ENCODE results near the gene HLA-DQA1.

HLA-DQA1 gene

GRCh38 chr6:32637883-32638282 is 677 bp downstream of the HLA-DQA1 start:
- WGBS, result no CpG with 5 or more reads among the region's 3 CpGs
- no peak overlapping the region for H2AFZ ChIP-seq (ENCODE audit: low read depth, low read length)
- no peak overlapping the region for H2AK5ac ChIP-seq (ENCODE audit: low read length, severe bottlenecking)
- H3K79me1 ChIP-seq (replicated peaks; ENCODE audit: low read length, poor library complexity, severe bottlenecking), result no peaks in the 10 kb centered on the region
- H2BK15ac ChIP-seq (ENCODE audit: low read depth, poor library complexity, severe bottlenecking), result no peak overlapping the region
- no peaks in the 10 kb centered on the region for H3K9me3 ChIP-seq (ENCODE audit: control insufficient read depth, low read length)
- no peak for DNase-seq
- no peak overlapping the region for H4K8ac ChIP-seq (ENCODE audit: low read length)
- H2BK12ac ChIP-seq (ENCODE audit: low read length in 2 of 2), result no peak overlapping the region
- H3K9ac ChIP-seq (ENCODE audit: low read length), result no peak overlapping the region
- H3K4me3 ChIP-seq (ENCODE audit: insufficient read depth in 1 of 2, low read depth in 1 of 2, low read length in 2 of 2), result no peak overlapping the region
- H3K27ac ChIP-seq (ENCODE audit: low read length, poor library complexity, severe bottlenecking), result no peak overlapping the region
- H3K4ac ChIP-seq (ENCODE audit: low read depth in 1 of 2, low read length in 2 of 2), result no peak overlapping the region
- H3K18ac ChIP-seq (ENCODE audit: low read depth in 1 of 2, low read length in 2 of 2), result no peak overlapping the region
- no peak overlapping the region for H2BK5ac ChIP-seq (ENCODE audit: low read depth, low read length, poor library complexity, severe bottlenecking)
- no peak overlapping the region for H3K4me2 ChIP-seq (ENCODE audit: low read length, poor library complexity, severe bottlenecking)
- no peaks in the 10 kb centered on the region for H3K36me3 ChIP-seq (ENCODE audit: control insufficient read depth in 1 of 2, insufficient read depth in 2 of 2, low read depth in 1 of 2, low read length in 2 of 2)
- no peak overlapping the region for H4K91ac ChIP-seq (ENCODE audit: low read length)
- no peak overlapping the region for H2BK120ac ChIP-seq (ENCODE audit: low read depth, low read length)
- no peaks in the 10 kb centered on the region for H3K4me1 ChIP-seq (ENCODE audit: control insufficient read depth, insufficient read depth, low read depth, low read length)
- H3K27me3 ChIP-seq (ENCODE audit: control insufficient read depth in 1 of 2, insufficient read depth in 1 of 2, low read length in 2 of 2), result peaks cover 0 to 11% of the 10 kb centered on the region in 2 experiments
- H3K23ac ChIP-seq (ENCODE audit: low read length in 2 of 2), result no peak overlapping the region
- H3K14ac ChIP-seq (ENCODE audit: low read length in 2 of 2), result no peak overlapping the region

- no peak overlapping the region for H2BK5ac ChIP-seq (ENCODE audit: low read depth, low read length, poor library complexity, severe bottlenecking)
- no peak overlapping the region for H2BK12ac ChIP-seq (ENCODE audit: low read length in 2 of 2)
- H3K27me3 ChIP-seq (ENCODE audit: control insufficient read depth in 1 of 2, insufficient read depth in 1 of 2, low read length in 2 of 2), result peaks cover 0 to 11% of the 10 kb centered on the region in 2 experiments
These were observed 1.5 kb downstream of the HLA-DQA1 start for GRCh38 chr6:32638532-32639219.

GRCh38 chr6:32639440-32640394 is 2.5 kb downstream of the HLA-DQA1 start:
- H2BK15ac ChIP-seq (ENCODE audit: low read depth, poor library complexity, severe bottlenecking), result no peak overlapping the region
- H4K8ac ChIP-seq (ENCODE audit: low read length), result no peak overlapping the region
- WGBS, result 44% methylated on average over 5 of the region's 8 CpGs
- H2AFZ ChIP-seq (ENCODE audit: low read depth, low read length), result no peak overlapping the region
- H2BK12ac ChIP-seq (ENCODE audit: low read length in 2 of 2), result no peak overlapping the region
- no peak overlapping the region for H3K18ac ChIP-seq (ENCODE audit: low read depth in 1 of 2, low read length in 2 of 2)
- no peak overlapping the region for H3K23ac ChIP-seq (ENCODE audit: low read length in 2 of 2)
- H3K27me3 ChIP-seq (ENCODE audit: control insufficient read depth in 1 of 2, insufficient read depth in 1 of 2, low read length in 2 of 2), result peaks cover 0 to 7% of the 10 kb centered on the region in 2 experiments
- H3K27ac ChIP-seq (ENCODE audit: low read length, poor library complexity, severe bottlenecking), result no peak overlapping the region
- no peak overlapping the region for H3K14ac ChIP-seq (ENCODE audit: low read length in 2 of 2)
- no peak overlapping the region for H2AK5ac ChIP-seq (ENCODE audit: low read length, severe bottlenecking)
- no peaks in the 10 kb centered on the region for H3K36me3 ChIP-seq (ENCODE audit: control insufficient read depth in 1 of 2, insufficient read depth in 2 of 2, low read depth in 1 of 2, low read length in 2 of 2)
- H4K91ac ChIP-seq (ENCODE audit: low read length), result no peak overlapping the region
- no peak overlapping the region for H3K4ac ChIP-seq (ENCODE audit: low read depth in 1 of 2, low read length in 2 of 2)
- no peak overlapping the region for H3K9ac ChIP-seq (ENCODE audit: low read length)
- H2BK120ac ChIP-seq (ENCODE audit: low read depth, low read length), result no peak overlapping the region
- H2BK5ac ChIP-seq (ENCODE audit: low read depth, low read length, poor library complexity, severe bottlenecking), result no peak overlapping the region
- H3K4me3 ChIP-seq (ENCODE audit: insufficient read depth in 1 of 2, low read depth in 1 of 2, low read length in 2 of 2), result no peak overlapping the region
- no peaks in the 10 kb centered on the region for H3K79me1 ChIP-seq (replicated peaks; ENCODE audit: low read length, poor library complexity, severe bottlenecking)
- no peaks in the 10 kb centered on the region for H3K4me1 ChIP-seq (ENCODE audit: control insufficient read depth, insufficient read depth, low read depth, low read length)
- no peak overlapping the region for H3K4me2 ChIP-seq (ENCODE audit: low read length, poor library complexity, severe bottlenecking)
- no peaks in the 10 kb centered on the region for H3K9me3 ChIP-seq (ENCODE audit: control insufficient read depth, low read length)
- no peak for DNase-seq

More at GRCh38 chr6:32638532-32639219, 1.5 kb downstream of the HLA-DQA1 start:
- Histone ChIP-seq H3K23ac (ENCODE audit: low read length in 2 of 2) (no peak overlapping the region), H4K8ac (ENCODE audit: low read length) (no peak overlapping the region), H3K79me1 (replicated peaks; ENCODE audit: low read length, poor library complexity, severe bottlenecking) (no peaks in the 10 kb centered on the region), H2AK5ac (ENCODE audit: low read length, severe bottlenecking) (no peak overlapping the region), H4K91ac (ENCODE audit: low read length) (no peak overlapping the region), H3K4ac (ENCODE audit: low read depth in 1 of 2, low read length in 2 of 2) (no peak overlapping the region), H3K36me3 (ENCODE audit: control insufficient read depth in 1 of 2, insufficient read depth in 2 of 2, low read depth in 1 of 2, low read length in 2 of 2) (no peaks in the 10 kb centered on the region), H2BK15ac (ENCODE audit: low read depth, poor library complexity, severe bottlenecking) (no peak overlapping the region), H3K27ac (ENCODE audit: low read length, poor library complexity, severe bottlenecking) (no peak overlapping the region), H3K14ac (ENCODE audit: low read length in 2 of 2) (no peak overlapping the region), H3K18ac (ENCODE audit: low read depth in 1 of 2, low read length in 2 of 2) (no peak overlapping the region), H3K9me3 (ENCODE audit: control insufficient read depth, low read length) (no peaks in the 10 kb centered on the region), H3K4me3 (ENCODE audit: insufficient read depth in 1 of 2, low read depth in 1 of 2, low read length in 2 of 2) (no peak overlapping the region), H2BK120ac (ENCODE audit: low read depth, low read length) (no peak overlapping the region), H3K4me1 (ENCODE audit: control insufficient read depth, insufficient read depth, low read depth, low read length) (no peaks in the 10 kb centered on the region), H2AFZ (ENCODE audit: low read depth, low read length) (no peak overlapping the region), H3K9ac (ENCODE audit: low read length) (no peak overlapping the region), H3K4me2 (ENCODE audit: low read length, poor library complexity, severe bottlenecking) (no peak overlapping the region)
- DNase-seq, result no peak
- WGBS, result 71% methylated on average over 8 of the region's 9 CpGs

- Histone ChIP-seq H4K91ac (ENCODE audit: low read length) (no peak overlapping the region), H3K27me3 (ENCODE audit: control insufficient read depth in 1 of 2, insufficient read depth in 1 of 2, low read length in 2 of 2) (peaks cover 0 to 2% of the 10 kb centered on the region in 2 experiments), H3K14ac (ENCODE audit: low read length in 2 of 2) (no peak overlapping the region), H3K27ac (ENCODE audit: low read length, poor library complexity, severe bottlenecking) (no peak overlapping the region), H3K4ac (ENCODE audit: low read depth in 1 of 2, low read length in 2 of 2) (no peak overlapping the region), H2AK5ac (ENCODE audit: low read length, severe bottlenecking) (no peak overlapping the region), H3K36me3 (ENCODE audit: control insufficient read depth in 1 of 2, insufficient read depth in 2 of 2, low read depth in 1 of 2, low read length in 2 of 2) (no peaks in the 10 kb centered on the region), H3K23ac (ENCODE audit: low read length in 2 of 2) (no peak overlapping the region), H2BK5ac (ENCODE audit: low read depth, low read length, poor library complexity, severe bottlenecking) (no peak overlapping the region), H2BK15ac (ENCODE audit: low read depth, poor library complexity, severe bottlenecking) (no peak overlapping the region), H2BK12ac (ENCODE audit: low read length in 2 of 2) (no peak overlapping the region), H3K4me3 (ENCODE audit: insufficient read depth in 1 of 2, low read depth in 1 of 2, low read length in 2 of 2) (no peak overlapping the region), H4K8ac (ENCODE audit: low read length) (no peak overlapping the region), H2AFZ (ENCODE audit: low read depth, low read length) (no peak overlapping the region), H3K4me1 (ENCODE audit: control insufficient read depth, insufficient read depth, low read depth, low read length) (no peaks in the 10 kb centered on the region), H3K79me1 (replicated peaks; ENCODE audit: low read length, poor library complexity, severe bottlenecking) (no peaks in the 10 kb centered on the region), H2BK120ac (ENCODE audit: low read depth, low read length) (no peak overlapping the region), H3K9me3 (ENCODE audit: control insufficient read depth, low read length) (no peaks in the 10 kb centered on the region), H3K18ac (ENCODE audit: low read depth in 1 of 2, low read length in 2 of 2) (no peak overlapping the region), H3K4me2 (ENCODE audit: low read length, poor library complexity, severe bottlenecking) (no peak overlapping the region), H3K9ac (ENCODE audit: low read length) (no peak overlapping the region)
- 73% methylated on average over 6 of the region's 6 CpGs for WGBS
- DNase-seq, result no peak
These were observed 3.9 kb downstream of the HLA-DQA1 start for GRCh38 chr6:32641122-32641521.

Measured in mesenchymal stem cell (in vitro differentiated cells and primary cell).